Fibroblast of skin of abdomen (primary cell): ENCODE results near the gene SMARCA5.

Experiments used
- DNase-seq: peaks from one replicate; pipeline ENCODE4 v3.0.0-alpha.2; 2013

SMARCA5 gene

DNA sequence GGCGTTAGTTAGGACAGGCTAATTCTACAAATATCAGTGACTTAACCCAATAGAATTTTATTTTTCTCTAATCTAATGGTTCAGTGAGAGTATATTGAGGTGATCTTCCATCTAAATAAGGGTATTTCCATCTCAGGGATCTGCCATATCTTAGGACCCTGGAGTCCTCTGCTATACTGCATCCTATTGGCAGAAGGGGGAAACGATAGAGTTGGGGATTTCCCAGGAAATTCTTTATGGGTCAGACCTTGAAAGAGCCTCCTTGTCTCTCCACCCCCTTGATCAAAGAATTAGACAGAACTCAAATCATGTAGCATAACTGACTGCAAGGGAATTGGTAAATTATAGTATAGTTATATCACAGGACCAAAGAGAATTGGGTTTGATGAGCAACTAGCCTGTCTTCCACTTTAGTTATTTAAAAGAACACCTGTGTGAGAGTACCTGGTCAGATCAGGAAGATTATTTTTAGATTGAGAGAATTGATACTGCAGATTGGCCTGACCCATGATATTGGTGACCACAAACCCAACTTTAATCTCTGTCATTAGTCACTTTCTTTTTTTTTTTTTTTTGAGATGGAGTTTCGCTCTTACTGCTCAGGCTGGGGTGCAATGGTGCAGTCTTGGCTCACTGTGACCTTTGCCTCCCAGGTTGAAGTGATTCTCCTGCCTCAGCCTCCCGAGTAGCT is 25.6 kb downstream of the SMARCA5 start:
- no peak for DNase-seq

DNA sequence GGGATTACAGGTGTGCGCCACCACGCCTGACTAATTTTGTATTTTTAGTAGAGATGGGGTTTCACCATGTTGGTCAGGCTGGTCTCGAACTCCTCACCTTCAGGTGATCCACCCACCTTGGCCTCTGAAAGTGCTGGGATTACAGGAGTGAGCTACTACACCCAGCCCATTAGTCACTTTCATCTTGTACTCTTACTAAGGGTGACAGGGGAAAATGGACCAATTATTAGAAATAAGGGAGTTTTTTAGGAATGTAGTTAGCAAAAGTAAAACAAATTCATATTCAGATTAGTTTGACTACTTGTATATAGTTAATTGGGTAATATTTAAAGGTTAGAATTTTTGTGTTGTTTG is 26.1 kb downstream of the SMARCA5 start:
- no peak for DNase-seq

DNA sequence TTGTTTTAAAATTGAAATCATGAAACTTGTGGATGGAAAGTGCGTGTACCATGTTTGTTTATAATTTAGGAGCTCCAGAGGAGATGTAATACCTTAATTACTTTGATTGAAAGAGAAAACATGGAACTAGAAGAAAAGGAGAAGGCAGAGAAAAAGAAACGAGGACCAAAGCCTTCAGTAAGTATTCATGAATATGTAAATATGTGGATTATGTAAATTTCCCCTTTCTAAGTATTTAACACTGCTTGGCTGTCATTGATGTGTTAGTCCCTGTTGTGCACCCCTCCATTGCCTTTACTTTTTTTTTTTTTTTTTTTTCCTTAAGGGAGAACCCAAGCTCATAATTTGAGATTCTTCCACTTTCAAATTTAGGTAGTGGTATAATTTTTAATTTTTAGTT is 36.4 kb downstream of the SMARCA5 start:
- no peak for DNase-seq

DNA sequence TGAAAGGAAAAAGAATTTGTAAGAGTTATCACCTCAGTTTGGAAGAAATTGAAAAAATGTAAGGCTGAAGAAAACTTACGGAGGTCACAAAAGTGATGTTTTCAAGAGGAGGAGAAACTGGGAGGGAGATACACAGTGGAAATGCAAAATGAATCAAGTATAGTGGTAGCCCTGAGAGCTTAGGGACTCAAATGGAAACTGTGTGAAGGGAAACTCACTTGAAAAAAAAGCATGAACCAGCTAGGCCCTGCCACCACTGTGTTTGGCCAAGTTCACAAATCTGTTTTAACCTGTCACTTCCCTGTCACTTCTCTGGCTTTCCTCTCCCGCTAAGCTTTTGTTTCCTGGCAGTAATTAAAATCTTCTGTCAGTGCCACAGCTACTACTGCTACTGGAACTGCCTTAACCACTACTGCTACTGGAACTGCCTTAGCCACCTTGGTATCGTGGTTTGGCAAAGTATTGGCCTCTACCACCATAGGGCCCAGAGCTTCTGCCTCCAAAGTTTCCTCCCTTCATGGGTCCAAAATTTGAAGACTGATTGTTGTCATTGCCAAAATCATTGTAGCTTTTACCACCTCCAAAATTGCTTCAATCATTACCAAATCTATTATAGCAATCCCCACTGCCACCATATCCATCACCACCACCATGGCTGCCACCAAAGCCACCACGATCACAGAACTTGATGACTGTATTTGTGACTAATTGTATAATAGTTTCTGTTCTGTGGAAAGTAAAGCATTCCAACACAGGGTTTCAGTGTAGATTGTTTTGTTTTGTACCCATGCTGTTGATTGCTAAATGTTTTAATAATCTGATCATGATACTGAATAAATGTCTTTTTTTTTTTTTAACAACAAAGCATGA is 41.5 kb downstream of the SMARCA5 start:
- DNase-seq = no peak

DNA sequence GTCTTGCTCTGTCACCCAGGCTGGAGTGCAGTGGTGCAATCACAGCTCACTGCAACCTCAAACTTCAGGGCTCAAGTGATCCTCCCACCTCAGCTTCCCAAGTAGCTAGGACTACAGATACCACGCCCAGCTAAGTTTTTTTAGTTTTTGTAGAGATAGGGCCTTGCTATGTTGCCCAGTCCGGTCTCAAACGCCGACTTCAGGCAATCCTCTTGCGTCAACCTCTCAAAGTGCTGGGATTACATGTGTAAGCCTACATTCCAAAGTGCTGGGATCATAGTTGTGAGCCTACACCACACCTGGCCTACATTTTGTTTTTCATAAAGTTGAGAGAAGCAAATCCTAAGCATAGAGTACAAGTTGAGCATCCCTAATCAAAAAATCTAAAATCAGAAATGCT is 42.2 kb downstream of the SMARCA5 start:
- peak; percentile 2 for DNase-seq

DNA sequence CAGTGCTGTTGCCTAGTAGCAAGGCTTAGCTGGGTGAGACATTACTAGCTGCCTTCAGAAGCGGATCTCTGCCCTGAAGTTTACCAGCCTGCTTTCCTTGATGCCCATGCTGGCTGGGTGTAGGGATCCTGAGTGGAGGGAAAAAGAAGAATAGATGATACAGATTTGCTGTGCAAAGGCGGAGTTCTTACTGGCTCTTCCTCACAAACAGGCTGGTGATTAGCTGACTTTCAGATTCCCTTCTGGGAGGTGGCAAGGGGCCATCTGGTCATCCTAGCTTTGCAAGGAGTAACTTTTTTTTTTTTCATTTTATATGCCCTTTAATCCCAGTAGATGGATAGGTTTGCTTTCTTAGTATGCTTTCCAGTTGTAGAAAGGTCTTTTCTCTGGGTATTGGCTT is 44.8 kb downstream of the SMARCA5 start:
- DNase-seq = no peak

DNA sequence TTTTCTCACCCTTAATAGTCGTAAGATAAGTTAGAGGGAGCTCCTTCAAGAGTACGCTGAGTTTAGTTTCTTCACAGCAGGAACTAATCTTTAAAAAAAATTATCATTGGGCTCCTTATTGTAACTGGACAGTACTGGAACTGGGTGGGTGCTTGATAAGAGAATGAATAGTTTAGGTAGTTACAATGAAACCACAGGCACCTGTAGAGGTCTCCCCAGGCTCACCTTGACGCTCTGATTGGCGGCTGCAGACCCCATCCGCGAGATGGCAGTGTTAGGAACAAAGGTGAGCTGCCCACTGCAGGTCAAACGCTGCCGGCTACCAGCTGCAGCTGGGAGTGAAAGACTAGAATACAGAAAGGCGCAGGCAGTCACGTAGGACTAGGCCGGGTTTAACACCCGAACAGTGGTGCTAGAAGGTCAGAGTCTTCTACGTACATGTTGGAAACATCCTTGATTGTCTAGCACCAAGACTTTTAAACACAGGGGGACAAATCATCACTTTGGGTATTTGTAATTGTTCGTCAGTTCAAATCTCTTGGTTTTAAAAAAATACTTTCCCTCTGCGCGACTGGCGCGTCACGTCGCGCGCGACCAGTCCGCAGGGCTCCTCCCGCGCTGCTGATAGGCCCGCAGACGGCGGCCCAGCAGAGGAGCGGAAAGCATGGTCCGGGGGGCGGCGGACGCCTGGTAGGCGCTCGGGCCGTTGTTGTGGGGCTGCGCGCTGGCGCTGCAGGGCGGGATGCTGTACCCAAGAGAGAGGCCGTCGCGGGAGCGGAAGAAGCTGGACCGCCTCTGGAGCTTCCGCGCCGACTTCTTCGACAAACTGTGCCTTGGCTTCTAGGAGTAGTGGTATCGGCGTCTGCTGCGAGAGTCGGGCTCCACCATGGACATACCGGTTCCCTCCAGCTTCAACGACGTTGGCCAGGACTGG is 45.6 kb downstream of the SMARCA5 start:
- peak; percentile 62 for DNase-seq

DNA sequence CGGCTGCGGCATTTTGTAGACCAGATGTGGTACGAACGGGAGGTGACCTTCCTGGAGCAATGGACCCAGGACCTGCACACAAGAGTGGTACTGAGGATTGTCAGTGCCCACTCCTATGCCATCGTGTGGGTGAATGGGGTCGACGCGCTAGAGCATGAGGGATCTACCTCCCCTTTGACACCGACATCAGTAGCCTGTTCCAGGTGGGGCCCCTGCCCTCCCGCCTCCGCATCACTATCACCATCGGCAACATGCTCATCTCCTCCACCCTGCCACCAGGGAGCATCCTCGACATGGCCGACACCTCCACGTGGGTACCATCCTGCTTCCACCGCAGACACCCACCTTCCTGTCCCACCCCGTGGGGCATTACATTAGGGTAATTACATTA is 46.2 kb downstream of the SMARCA5 start:
- DNase-seq = peak; percentile 2

DNA sequence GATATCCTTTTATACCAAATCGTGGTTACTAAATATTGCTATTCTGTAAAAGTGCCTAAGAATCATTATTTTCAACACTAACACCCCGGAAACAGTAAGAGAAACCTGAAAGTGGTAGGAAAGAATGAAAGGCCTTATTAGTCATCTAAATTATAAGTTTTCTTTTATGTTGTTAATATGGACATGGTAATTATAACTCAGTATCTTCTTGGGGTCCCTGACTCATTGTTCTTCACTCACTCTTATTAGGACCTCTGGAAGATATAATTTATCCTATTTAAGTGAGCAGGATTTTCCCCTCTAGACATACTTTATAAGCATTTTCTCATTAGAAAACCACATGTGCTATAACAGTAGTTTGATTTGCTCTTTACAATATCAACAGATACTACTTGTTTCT is 51.0 kb downstream of the SMARCA5 start:
- DNase-seq = no peak

DNA sequence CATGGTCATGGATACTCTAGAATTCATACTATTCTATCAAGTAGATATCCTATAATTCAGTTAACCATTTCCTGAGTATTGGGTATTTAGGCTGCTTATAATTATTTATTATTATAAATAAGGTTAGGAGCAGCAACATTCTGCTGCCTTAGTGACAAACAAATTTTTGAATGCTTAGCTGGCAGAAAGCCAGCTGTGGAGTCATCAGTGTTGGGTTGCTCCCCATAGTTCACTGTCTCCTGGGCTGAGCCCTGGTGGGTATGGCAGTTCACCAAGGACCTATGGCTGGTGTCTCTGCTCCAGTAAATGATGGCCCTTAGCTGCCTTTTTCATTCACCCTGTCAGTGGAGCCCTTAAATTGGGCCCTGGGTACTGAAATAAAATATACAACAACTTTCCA is 61.8 kb downstream of the SMARCA5 start:
- DNase-seq = no peak

DNA sequence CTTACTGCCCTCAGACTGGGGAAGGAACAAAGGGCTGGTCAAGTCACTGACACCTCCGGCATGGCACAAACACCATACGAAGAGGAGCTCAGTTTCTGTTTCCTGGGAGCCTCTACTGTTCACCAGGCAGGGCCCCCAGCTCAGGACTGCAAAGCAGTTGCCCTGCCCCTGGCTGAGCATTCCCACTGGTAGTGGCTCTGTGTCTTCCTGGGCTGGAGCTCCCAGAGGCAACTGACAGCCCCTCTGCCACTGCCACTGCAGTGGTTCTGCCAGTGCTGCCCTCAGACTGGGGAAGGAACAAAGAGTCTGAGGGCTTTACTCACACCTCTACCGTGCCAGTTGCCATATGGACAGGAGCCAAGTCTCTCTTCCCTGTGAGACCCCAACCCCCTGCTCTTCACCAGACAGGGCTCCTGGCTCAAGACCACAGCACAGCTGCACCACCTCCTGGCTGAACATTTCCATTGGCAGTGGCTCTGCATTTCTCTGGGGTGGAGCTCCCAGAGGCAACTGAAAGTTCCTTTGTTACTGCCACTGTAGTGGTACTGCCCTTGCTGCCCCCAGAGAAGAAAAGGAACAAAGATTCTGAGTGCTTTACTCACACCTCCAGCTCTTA is 67.9 kb downstream of the SMARCA5 start:
- DNase-seq = no peak

DNA sequence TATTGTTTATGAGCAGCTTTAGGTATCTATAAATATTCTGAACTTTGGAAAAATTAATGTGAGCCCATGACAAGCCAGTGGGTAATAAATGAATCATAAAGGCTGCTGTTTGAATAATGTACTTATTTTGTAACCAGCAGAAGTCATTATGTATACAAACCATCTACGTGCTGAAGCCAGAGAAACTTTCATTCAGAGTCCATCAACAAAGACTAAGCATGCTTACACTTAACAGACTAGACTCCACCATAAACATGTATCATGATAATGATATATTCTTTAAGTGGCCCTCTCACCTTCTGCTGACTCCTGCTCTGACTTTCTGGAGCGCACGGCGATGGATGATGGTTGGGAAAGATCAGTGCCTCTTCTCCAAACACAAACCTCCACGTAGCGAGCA is 72.0 kb downstream of the SMARCA5 start:
- no peak for DNase-seq

DNA sequence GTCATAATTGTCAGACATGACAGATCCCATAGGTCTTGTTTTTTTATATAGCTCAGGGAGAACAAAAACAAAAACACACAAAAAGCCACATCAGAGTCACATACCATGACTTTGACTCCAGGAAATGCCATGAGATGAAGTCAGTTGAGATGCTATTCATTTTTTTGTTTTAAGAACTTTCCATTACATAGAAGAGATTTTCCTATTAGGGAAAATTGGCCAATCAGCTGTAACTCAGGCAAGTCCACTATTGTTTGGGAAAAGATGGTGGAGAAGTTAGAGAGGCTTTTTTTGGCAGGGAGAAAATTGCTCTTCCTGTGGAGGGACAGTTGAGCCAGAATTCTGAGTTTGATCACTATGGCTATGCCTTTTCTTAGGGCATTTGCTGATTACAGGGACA is 72.6 kb downstream of the SMARCA5 start:
- DNase-seq = peak; percentile 17

DNA sequence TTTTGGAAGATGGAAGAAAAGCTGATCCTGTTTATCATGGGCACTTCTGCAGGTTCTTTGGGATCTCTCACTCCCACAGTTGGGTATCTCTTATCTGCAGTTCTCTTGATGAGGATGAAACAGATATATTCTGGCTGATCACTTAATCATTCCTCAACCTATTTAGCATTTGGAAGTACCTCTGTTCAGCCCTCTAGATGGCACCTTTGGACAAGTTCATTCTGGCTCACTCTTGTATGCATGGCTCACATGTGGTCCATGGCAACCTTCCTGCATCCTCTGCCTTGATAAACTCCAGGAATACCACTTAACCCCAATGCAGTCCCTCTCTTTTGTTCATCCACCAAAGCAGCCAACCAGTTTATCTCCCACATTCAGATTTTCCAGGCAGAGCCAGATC is 74.2 kb downstream of the SMARCA5 start:
- DNase-seq = no peak

DNA sequence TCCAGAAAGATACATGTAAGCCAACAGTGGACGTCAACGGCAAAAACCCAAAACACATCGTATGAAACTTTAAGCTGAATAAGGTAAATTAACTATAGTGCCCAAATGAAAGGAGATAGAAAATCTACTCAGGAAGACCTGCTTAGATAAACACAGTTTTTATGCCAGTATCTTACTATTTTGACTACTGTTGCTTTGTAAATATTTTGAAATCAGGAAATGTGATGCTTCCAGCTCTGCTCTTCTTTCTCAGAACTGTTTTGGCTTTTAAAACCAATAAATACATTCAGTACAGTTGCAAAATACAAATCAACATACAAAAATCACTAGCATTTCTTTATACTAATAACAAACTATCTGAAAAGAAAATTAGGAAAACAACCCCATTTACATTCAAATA is 83.8 kb downstream of the SMARCA5 start:
- DNase-seq = no peak

DNA sequence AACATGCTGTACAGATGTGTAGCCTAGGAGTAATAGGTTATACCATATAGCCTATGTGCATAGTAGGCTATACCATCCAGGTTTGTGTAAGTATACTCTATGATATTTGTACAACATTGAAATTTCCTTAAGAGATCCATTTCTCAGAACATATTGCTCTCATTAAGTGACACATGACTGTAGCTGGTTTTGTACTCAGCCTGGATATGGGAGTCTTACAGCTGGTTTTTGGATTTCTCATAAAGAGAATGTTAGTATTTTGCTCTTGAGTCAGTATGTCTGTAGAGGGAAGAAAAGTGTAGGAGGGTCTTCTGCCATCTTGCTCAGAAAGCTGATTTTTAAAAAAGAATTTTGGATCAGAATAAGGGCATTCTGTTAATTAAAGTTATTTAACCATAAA is 85.3 kb downstream of the SMARCA5 start:
- DNase-seq = no peak

DNA sequence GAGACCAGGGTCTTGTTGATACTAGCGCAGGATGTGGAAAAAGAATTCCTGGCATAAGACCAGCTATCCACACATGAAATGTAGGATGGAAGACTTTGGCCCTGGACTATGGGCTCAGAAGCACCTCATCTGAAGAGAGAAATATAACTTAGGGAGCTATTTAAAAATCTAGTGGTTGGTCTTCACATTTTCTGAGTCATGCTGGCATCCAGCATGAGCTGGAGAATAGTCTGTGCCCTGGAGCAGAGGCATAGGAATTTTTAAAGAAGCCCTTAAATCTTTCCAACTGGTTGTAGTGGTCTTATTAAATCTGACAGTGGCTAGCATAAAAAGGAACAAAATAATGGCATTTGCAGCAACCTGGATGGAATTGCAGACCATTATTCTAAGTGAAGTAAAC is 86.3 kb downstream of the SMARCA5 start:
- DNase-seq = no peak

DNA sequence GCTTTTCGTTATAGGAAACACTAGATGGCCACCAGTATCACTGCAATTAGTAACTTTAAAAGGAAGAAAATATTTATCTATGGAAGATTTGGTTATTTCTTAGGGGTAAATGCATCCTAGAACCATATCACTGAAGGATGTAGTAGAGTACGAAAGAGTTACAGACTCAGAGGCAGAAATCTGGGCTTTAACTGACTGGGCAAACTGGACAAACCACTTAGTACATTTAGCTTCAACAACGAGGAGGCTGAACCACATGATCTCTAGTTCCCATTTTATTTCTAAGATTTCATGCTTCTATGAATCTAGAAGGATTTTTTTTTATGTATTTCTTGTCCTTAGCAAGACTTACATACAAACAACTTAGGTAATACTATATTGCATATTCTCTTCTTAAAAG is 93.0 kb downstream of the SMARCA5 start:
- no peak for DNase-seq
